WTC11 (cell line): Measurements from ENCODE around the gene OPN5. TPM values are rescaled to one million over a fixed set of nuclear protein-coding genes. Genes with fewer than 3 reads are reported as not detected.

ENCODE experiments used
- ATF1 ChIP-seq: sonication (generic); formaldehyde crosslinking; IDR thresholded peaks from 2 replicates; pipeline ENCODE4 v1.8.1; 2023; ENCODE audit warnings: mild to moderate bottlenecking, moderate library complexity, missing genetic modification reagents
- FOXK1 ChIP-seq: sonication (generic); formaldehyde crosslinking; IDR thresholded peaks from 2 replicates; pipeline ENCODE4 v1.8.0; 2022; ENCODE audit warnings: mild to moderate bottlenecking, moderate library complexity, missing genetic modification reagents
- total RNA-seq: library from RNA; stranded (reverse); gene quantifications from 3 replicates; pipeline ENCODE4 v1.2.3, GENCODE V29; 2021

OPN5 gene
- total RNA-seq, 1 experiment from 2014 or later, result not detected

- TF ChIP-seq ATF1 (CRISPR knock-in tag) (no peak), FOXK1 (no peak)
- TF ChIP-seq, all 79 proteins: peak for 0
These were observed 93.8 kb downstream of the OPN5 start (continued) for GRCh38 chr6:47875593-47875992.

Other genes with a start within 250 kb of the OPN5 start
- gene ADGRF4, start 83.5 kb upstream of the OPN5 start, total RNA-seq, result not detected in 3 replicates